Left cardiac atrium (tissue), 4 donors: ENCODE data around the gene EHMT2. TPM values are rescaled to one million over a fixed set of nuclear protein-coding genes. Genes with fewer than 3 reads are reported as not detected.

Experiments
- ATAC-seq, 2 donors: fragments of 200-7000 bp; cut with Tn5 transposase; one replicate each; pipeline ENCODE4 v1.9.1; 2020; ENCODE audit warnings: mild to moderate bottlenecking in 2 of 2, moderate library complexity in 2 of 2
- DNase-seq: peaks from one replicate; pipeline ENCODE4 v3.0.0-alpha.2; 2020
- intact Hi-C, 2 donors: fragments of 100-400 bp; cut with DNase I; formaldehyde crosslinking; loops; one replicate each; pipeline versions ENCODE4 v1.14.1 to v1.15.1; 2022 to 2023
- total RNA-seq, 2 donors: library from RNA; stranded (reverse); fragmentation: NEBNext Ultra II Directional; extraction: Animal tissue kit (Norgen Biotek cat#: 25700); gene quantifications; one replicate each; pipeline ENCODE4 v1.2.1, GENCODE V29; 2021
- donor health status: DM: no; HTN: yes; CAD: no.
- donor health status: DM: no; HTN: yes; CAD: no; lungs with severe emphysema.
- donor health status: DM: yes; HTN: yes; CAD: no.
- donor health status: Dilated cardiomyopathy.

Gene EHMT2
- total RNA-seq, 2 donors from 2014 or later = 12.9 to 20.2 TPM

GRCh38 chr6:31831350-31832215 is 65.9 kb downstream of the EHMT2 start:
- intact Hi-C loops = loop anchor here (5.0 to 10.0 kb wide), 4 partner anchors 54 to 149 kb away; partner anchors contain the start of genes LY6G5C (in 2 of the 2), CLIC1 (in 1 of the 2) and VWA7 (in 1 of the 2)
- no peak for ATAC-seq
- no peak for DNase-seq

GRCh38 chr6:31830886-31831335 is 66.6 kb downstream of the EHMT2 start:
- no peak for ATAC-seq
- no peak for DNase-seq
- intact Hi-C loops = loop anchor here (5.0 to 10.0 kb wide), 4 partner anchors 54 to 149 kb away; partner anchors contain the start of genes LY6G5C (in 2 of the 2), CLIC1 (in 1 of the 2) and VWA7 (in 1 of the 2)

Other genes starting within 250 kb of the EHMT2 start
- gene BAG6, start 245.0 kb downstream of the EHMT2 start, total RNA-seq = 100 to 1,000 TPM; 206 to 294 TPM
- gene APOM, start 241.8 kb downstream of the EHMT2 start, total RNA-seq = 1 to 10 TPM; 1.4 to 1.7 TPM
- gene C6orf47, start 236.9 kb downstream of the EHMT2 start, total RNA-seq = 10 to 100 TPM; 17.5 to 20.1 TPM
- 10 to 100 TPM; 12.3 to 15.7 TPM for gene GPANK1, start 232.7 kb downstream of the EHMT2 start, total RNA-seq
- 100 to 1,000 TPM in 1 of 2 donors, 10 to 100 TPM in 1; 84.8 to 116 TPM for gene CSNK2B, start 231.6 kb downstream of the EHMT2 start, total RNA-seq
- 1 to 10 TPM; 3.2 to 8.8 TPM for gene LY6G5B, start 227.7 kb downstream of the EHMT2 start, total RNA-seq
- 1 to 10 TPM; 2.2 to 2.5 TPM for gene LY6G5C, start 216.6 kb downstream of the EHMT2 start, total RNA-seq
- 10 to 100 TPM; 33.5 to 36.3 TPM for gene ABHD16A, start 194.4 kb downstream of the EHMT2 start, total RNA-seq
- not detected for gene LY6G6F, start 190.8 kb downstream of the EHMT2 start, total RNA-seq
- gene LY6G6D, start 182.3 kb downstream of the EHMT2 start, total RNA-seq = not detected
- gene LY6G6C, start 176.0 kb downstream of the EHMT2 start, total RNA-seq = not detected
- under 1 TPM; 0.39 to 0.41 TPM for gene MPIG6B, start 174.3 kb downstream of the EHMT2 start, total RNA-seq
- gene DDAH2, start 168.4 kb downstream of the EHMT2 start, total RNA-seq = 10 to 100 TPM; 55.6 to 56.2 TPM
- 100 to 1,000 TPM; 151 to 196 TPM for gene CLIC1, start 161.2 kb downstream of the EHMT2 start, total RNA-seq
- gene MSH5, start 157.7 kb downstream of the EHMT2 start, total RNA-seq = 1 to 10 TPM; 2.6 to 3.0 TPM
- under 1 TPM; 0.71 to 0.73 TPM for gene SAPCD1, start 135.0 kb downstream of the EHMT2 start, total RNA-seq
- 1 to 10 TPM; 4.8 to 6.2 TPM for gene VWA7, start 120.4 kb downstream of the EHMT2 start, total RNA-seq
- gene VARS1, start 101.9 kb downstream of the EHMT2 start, total RNA-seq = 10 to 100 TPM; 24.8 to 39.3 TPM
- 10 to 100 TPM; 24.3 to 29.4 TPM for gene LSM2, start 90.7 kb downstream of the EHMT2 start, total RNA-seq
- gene HSPA1L, start 82.4 kb downstream of the EHMT2 start, total RNA-seq = 1 to 10 TPM; 1.1 to 2.6 TPM
- gene HSPA1A, start 82.2 kb downstream of the EHMT2 start, total RNA-seq = 100 to 1,000 TPM; 197 to 288 TPM
- gene HSPA1B, start 70.0 kb downstream of the EHMT2 start, total RNA-seq = 100 to 1,000 TPM; 142 to 192 TPM
- 10 to 100 TPM; 26.8 to 31.8 TPM for gene NEU1, start 34.9 kb downstream of the EHMT2 start, total RNA-seq
- gene SLC44A4, start 18.7 kb downstream of the EHMT2 start, total RNA-seq = not detected
- gene ZBTB12, start 4.4 kb upstream of the EHMT2 start, total RNA-seq = 1 to 10 TPM; 2.5 to 4.6 TPM
- gene C2, start 30.0 kb upstream of the EHMT2 start, total RNA-seq = 10 to 100 TPM; 12.3 to 30.0 TPM
- gene CFB, start 48.4 kb upstream of the EHMT2 start, total RNA-seq = 100 to 1,000 TPM in 1 of 2 donors, 10 to 100 TPM in 1; 50.3 to 113 TPM
- 10 to 100 TPM; 39.8 to 53.7 TPM for gene NELFE, start 61.3 kb upstream of the EHMT2 start, total RNA-seq
- 10 to 100 TPM; 36.8 to 45.1 TPM for gene SKIC2, start 61.5 kb upstream of the EHMT2 start, total RNA-seq
- 10 to 100 TPM; 12.8 to 20.9 TPM for gene DXO, start 74.4 kb upstream of the EHMT2 start, total RNA-seq
- gene C4A, start 84.4 kb upstream of the EHMT2 start, total RNA-seq = 100 to 1,000 TPM; 199 to 206 TPM
- gene C4B, start 117.1 kb upstream of the EHMT2 start, total RNA-seq = 100 to 1,000 TPM; 177 to 235 TPM
- 10 to 100 TPM in 1 of 2 donors, 1 to 10 TPM in 1; 2.0 to 10.3 TPM for gene CYP21A2, start 140.7 kb upstream of the EHMT2 start, total RNA-seq
- 100 to 1,000 TPM; 143 to 158 TPM for gene TNXB, start 211.6 kb upstream of the EHMT2 start, total RNA-seq
- gene ATF6B, start 230.5 kb upstream of the EHMT2 start, total RNA-seq = 10 to 100 TPM; 35.4 to 36.2 TPM
- 1 to 10 TPM; 2.6 TPM for gene FKBPL, start 232.6 kb upstream of the EHMT2 start, total RNA-seq